ENCODE results near the gene SNED1. TPM values are rescaled to one million over a fixed set of nuclear protein-coding genes. Genes with fewer than 3 reads are reported as not detected.

Gene SNED1
- total RNA-seq, 1 donor from 2014 or later: 2.8 TPM

GRCh38 chr2:241003830-241004564, 5.6 kb downstream of the SNED1 start:
- DNase-seq: no peak
- H3K9me3 Mint-ChIP-seq (ENCODE audit: unreplicated experiment): peaks cover 11% of the 10 kb centered on the region
- no peak for TF ChIP-seq CTCF (IDR thresholded peaks at IDR 0.05; ENCODE audit: partially characterized antibody, unreplicated experiment)
- H3K4me1 Mint-ChIP-seq (ENCODE audit: low read depth, unreplicated experiment): no peaks in the 10 kb centered on the region
- H3K27ac Mint-ChIP-seq (ENCODE audit: unreplicated experiment): no peak overlapping the region
- peaks cover 11% of the 10 kb centered on the region for H3K27me3 Mint-ChIP-seq (ENCODE audit: unreplicated experiment)
- H3K36me3 Mint-ChIP-seq (ENCODE audit: unreplicated experiment): peaks cover 15% of the 10 kb centered on the region
- no peak overlapping the region for H3K4me3 Mint-ChIP-seq (ENCODE audit: unreplicated experiment)

GRCh38 chr2:241005569-241005968, 7.2 kb downstream of the SNED1 start:
- H3K27ac Mint-ChIP-seq (ENCODE audit: unreplicated experiment): no peak overlapping the region
- no peak overlapping the region for H3K4me3 Mint-ChIP-seq (ENCODE audit: unreplicated experiment)
- peaks cover 3% of the 10 kb centered on the region for H3K27me3 Mint-ChIP-seq (ENCODE audit: unreplicated experiment)
- H3K4me1 Mint-ChIP-seq (ENCODE audit: low read depth, unreplicated experiment): no peaks in the 10 kb centered on the region
- peaks cover 15% of the 10 kb centered on the region for H3K36me3 Mint-ChIP-seq (ENCODE audit: unreplicated experiment)
- no peak for DNase-seq
- H3K9me3 Mint-ChIP-seq (ENCODE audit: unreplicated experiment): peaks cover 11% of the 10 kb centered on the region
- TF ChIP-seq CTCF (IDR thresholded peaks at IDR 0.05; ENCODE audit: partially characterized antibody, unreplicated experiment): no peak

- H3K36me3 Mint-ChIP-seq (ENCODE audit: unreplicated experiment): peaks cover 15% of the 10 kb centered on the region
- no peaks in the 10 kb centered on the region for H3K4me1 Mint-ChIP-seq (ENCODE audit: low read depth, unreplicated experiment)
- no peaks in the 10 kb centered on the region for H3K27me3 Mint-ChIP-seq (ENCODE audit: unreplicated experiment)
- no peak overlapping the region for H3K4me3 Mint-ChIP-seq (ENCODE audit: unreplicated experiment)
- no peak for DNase-seq
- no peak overlapping the region for H3K27ac Mint-ChIP-seq (ENCODE audit: unreplicated experiment)
- peaks cover 8% of the 10 kb centered on the region for H3K9me3 Mint-ChIP-seq (ENCODE audit: unreplicated experiment)
- TF ChIP-seq CTCF (IDR thresholded peaks at IDR 0.05; ENCODE audit: partially characterized antibody, unreplicated experiment): no peak
Observed at GRCh38 chr2:241006412-241006811, 8.0 kb downstream of the SNED1 start.

GRCh38 chr2:241007111-241007510, 8.7 kb downstream of the SNED1 start:
- peaks cover 15% of the 10 kb centered on the region for H3K36me3 Mint-ChIP-seq (ENCODE audit: unreplicated experiment)
- H3K4me3 Mint-ChIP-seq (ENCODE audit: unreplicated experiment): no peak overlapping the region
- H3K27ac Mint-ChIP-seq (ENCODE audit: unreplicated experiment): no peak overlapping the region
- H3K27me3 Mint-ChIP-seq (ENCODE audit: unreplicated experiment): no peaks in the 10 kb centered on the region
- no peaks in the 10 kb centered on the region for H3K4me1 Mint-ChIP-seq (ENCODE audit: low read depth, unreplicated experiment)
- DNase-seq: no peak
- peaks cover 8% of the 10 kb centered on the region for H3K9me3 Mint-ChIP-seq (ENCODE audit: unreplicated experiment)
- no peak for TF ChIP-seq CTCF (IDR thresholded peaks at IDR 0.05; ENCODE audit: partially characterized antibody, unreplicated experiment)

GRCh38 chr2:241007880-241008710, 9.7 kb downstream of the SNED1 start:
- no peak for DNase-seq
- H3K9me3 Mint-ChIP-seq (ENCODE audit: unreplicated experiment): peaks cover 8% of the 10 kb centered on the region
- peaks cover 3% of the 10 kb centered on the region for H3K27me3 Mint-ChIP-seq (ENCODE audit: unreplicated experiment)
- peaks cover 20% of the 10 kb centered on the region for H3K36me3 Mint-ChIP-seq (ENCODE audit: unreplicated experiment)
- H3K27ac Mint-ChIP-seq (ENCODE audit: unreplicated experiment): no peak overlapping the region
- H3K4me1 Mint-ChIP-seq (ENCODE audit: low read depth, unreplicated experiment): no peaks in the 10 kb centered on the region
- TF ChIP-seq CTCF (IDR thresholded peaks at IDR 0.05; ENCODE audit: partially characterized antibody, unreplicated experiment): no peak
- no peak overlapping the region for H3K4me3 Mint-ChIP-seq (ENCODE audit: unreplicated experiment)

Measured in glutamatergic neuron (in vitro differentiated cells).